Natural killer cell (primary cell): ENCODE data around the gene DHFR. TPM values are rescaled to one million over a fixed set of nuclear protein-coding genes. Genes with fewer than 3 reads are reported as not detected.
"Not testable (repeated sequence)": the region's sequence is repeated elsewhere in the genome, so short reads cannot be mapped to it uniquely, and the experiment has no call there.

ENCODE experiments used
- ATAC-seq, 3 donors: fragments of 150-1000 bp in 2 of 3; fragments of 200-7000 bp in 1 of 3; cut with Tn5 transposase; 1 replicate in 1 of 3; 2 replicates in 2 of 3; pipeline ENCODE4 v1.10.0; 2021; ENCODE audit warnings: mild to moderate bottlenecking in 2 of 3, moderate library complexity in 2 of 3
- DNase-seq, 2 donors: peaks; one replicate each; pipeline versions ENCODE4 v3.0.0 to v3.0.0-alpha.2; 2013 to 2021; ENCODE audit warnings: mixed read lengths in 1 of 2
- H3K27ac ChIP-seq: one replicate; pipeline ENCODE4 v1.5.1; 2013; ENCODE audit warnings: mild to moderate bottlenecking, low read length
- H3K27me3 ChIP-seq: one replicate; pipeline ENCODE4 v1.6.1; 2013; ENCODE audit warnings: low read length; ENCODE audit not compliant: control insufficient read depth, insufficient read depth
- H3K36me3 ChIP-seq: one replicate; pipeline ENCODE4 v1.6.1; 2013; ENCODE audit warnings: low read length; ENCODE audit not compliant: control insufficient read depth, insufficient read depth
- H3K4me1 ChIP-seq: one replicate; pipeline ENCODE4 v1.6.1; 2013; ENCODE audit warnings: low read length; ENCODE audit not compliant: control insufficient read depth, insufficient read depth
- H3K4me3 ChIP-seq: one replicate; pipeline ENCODE4 v1.5.1; 2013; ENCODE audit warnings: low read length
- H3K9me3 ChIP-seq: one replicate; pipeline ENCODE4 v1.6.1; 2013; ENCODE audit warnings: low read length; ENCODE audit not compliant: control insufficient read depth, insufficient read depth
- H3K27ac Mint-ChIP-seq, 2 donors: one replicate each; pipeline ENCODE4 v1.8.0; 2022; ENCODE audit warnings: mild to moderate bottlenecking in 2 of 2, mixed read lengths in 2 of 2, moderate library complexity in 1 of 2
- H3K27me3 Mint-ChIP-seq, 2 donors: one replicate each; pipeline ENCODE4 v1.8.0; 2022; ENCODE audit warnings: low read depth in 2 of 2, mixed read lengths in 2 of 2
- H3K36me3 Mint-ChIP-seq: one replicate; pipeline ENCODE4 v1.8.0; 2022; ENCODE audit warnings: mixed read lengths
- H3K4me1 Mint-ChIP-seq, 2 donors: one replicate each; pipeline ENCODE4 v1.8.0; 2022; ENCODE audit warnings: mixed read lengths in 2 of 2
- H3K4me3 Mint-ChIP-seq: one replicate; pipeline ENCODE4 v1.8.0; 2022; ENCODE audit warnings: mild to moderate bottlenecking, moderate library complexity, mixed read lengths
- H3K9me3 Mint-ChIP-seq, 2 donors: one replicate each; pipeline ENCODE4 v1.8.0; 2022; ENCODE audit warnings: mixed read lengths in 2 of 2
- CTCF ChIP-seq: fragments of 200-600 bp; IDR thresholded peaks from one replicate; pipeline ENCODE4 v1.8.0; 2022; ENCODE audit warnings: antibody characterized with exemption
- WGBS: methylation state at CpG from one replicate; pipeline ENCODE4 v1.1.7; 2013; ENCODE audit warnings: missing lambda C conversion rate; ENCODE audit not compliant: insufficient coverage; 5-methylcytosine and 5-hydroxymethylcytosine counted together
- intact Hi-C: fragments of 100-400 bp; cut with micrococcal nuclease; formaldehyde crosslinking; loops from one replicate; pipeline ENCODE4 v1.14.2; 2022
- total RNA-seq, 4 donors: library from RNA; stranded (reverse); fragments of 120-200 nt in 1 of 4; gene quantifications; one replicate each; pipeline versions ENCODE4 v1.2.3 to v1.2.4, GENCODE V29; 2013 to 2022

Gene DHFR
- total RNA-seq, 3 donors from 2014 or later (not counting 1 experiment from before 2014, with no cell fraction given), result 8.8 to 14.3 (median 12.0) TPM

DNA sequence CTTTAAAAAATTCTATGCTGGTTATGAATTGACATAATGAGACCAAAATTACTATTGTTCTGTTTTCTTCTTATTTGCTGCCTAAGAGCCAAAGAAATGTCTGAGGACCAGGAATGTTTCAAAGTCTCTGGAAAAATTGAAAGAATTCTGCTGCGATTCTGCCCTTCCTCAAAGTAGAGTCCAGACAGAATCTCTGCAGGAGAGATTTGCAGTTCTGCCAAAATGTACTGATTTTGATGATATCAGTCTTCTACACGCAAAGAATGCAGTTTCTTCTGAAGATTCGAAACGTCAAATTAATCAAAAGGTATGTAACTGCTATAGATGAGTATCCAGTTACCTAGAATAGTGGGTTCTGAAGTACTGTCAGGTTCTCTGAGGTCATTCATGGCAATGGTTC, 10.3 kb upstream of the DHFR start:
- no peak overlapping the region for H3K4me3 ChIP-seq
- TF ChIP-seq CTCF, result no peak
- peaks cover 3% of the 10 kb centered on the region for H3K4me1 ChIP-seq
- no peaks in the 10 kb centered on the region for H3K9me3 ChIP-seq
- H3K27me3 Mint-ChIP-seq, result no peaks in the 10 kb centered on the region
- no peak overlapping the region for H3K4me3 Mint-ChIP-seq
- ATAC-seq (no peak), DNase-seq (no peak)
- peaks cover 31% of the 10 kb centered on the region for H3K36me3 Mint-ChIP-seq
- no peak overlapping the region for H3K27ac Mint-ChIP-seq
- peaks cover 58% of the 10 kb centered on the region for H3K36me3 ChIP-seq
- no peaks in the 10 kb centered on the region for H3K27me3 ChIP-seq
- H3K27ac ChIP-seq, result no peak overlapping the region
- 99% methylated on average over 4 of the region's 4 CpGs for WGBS
- intact Hi-C loops, result no loop called here
- peaks cover 0 to 5% of the 10 kb centered on the region in 2 donors for H3K4me1 Mint-ChIP-seq
- H3K9me3 Mint-ChIP-seq, result no peaks in the 10 kb centered on the region

DNA sequence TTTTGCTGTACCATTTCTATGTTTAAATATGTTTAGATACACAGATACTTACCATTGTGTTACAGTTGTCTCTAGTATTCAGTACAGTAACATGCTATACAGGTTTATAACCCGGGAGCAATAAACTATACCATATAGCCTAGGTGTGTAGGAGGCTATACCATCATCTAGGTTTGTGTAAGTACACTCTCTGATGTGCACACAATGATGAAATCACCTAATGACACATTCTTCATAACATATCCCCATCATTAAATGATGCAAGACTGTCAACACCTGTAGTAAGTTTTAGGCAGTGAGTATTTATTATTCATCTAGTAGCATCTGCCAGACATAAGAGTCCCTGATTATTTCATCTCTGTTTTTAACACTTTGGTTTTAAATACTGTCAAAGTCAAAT, 7.3 kb upstream of the DHFR start:
- Histone ChIP-seq H3K27ac (no peak overlapping the region), H3K4me3 (no peak overlapping the region), H3K9me3 (no peaks in the 10 kb centered on the region), H3K4me1 (no peaks in the 10 kb centered on the region), H3K36me3 (peaks cover 75% of the 10 kb centered on the region), H3K27me3 (no peaks in the 10 kb centered on the region)
- no peak for TF ChIP-seq CTCF
- DNase-seq, result no peak
- no CpG with 5 or more reads among the region's 1 CpG for WGBS
- H3K27me3 Mint-ChIP-seq, result no peaks in the 10 kb centered on the region
- H3K4me1 Mint-ChIP-seq, result peaks cover 0 to 5% of the 10 kb centered on the region in 2 donors
- H3K27ac Mint-ChIP-seq, result no peak overlapping the region
- intact Hi-C loops, result no loop called here
- peaks cover 38% of the 10 kb centered on the region for H3K36me3 Mint-ChIP-seq
- no peak overlapping the region for H3K4me3 Mint-ChIP-seq
- no peak for ATAC-seq
- no peaks in the 10 kb centered on the region for H3K9me3 Mint-ChIP-seq

DNA sequence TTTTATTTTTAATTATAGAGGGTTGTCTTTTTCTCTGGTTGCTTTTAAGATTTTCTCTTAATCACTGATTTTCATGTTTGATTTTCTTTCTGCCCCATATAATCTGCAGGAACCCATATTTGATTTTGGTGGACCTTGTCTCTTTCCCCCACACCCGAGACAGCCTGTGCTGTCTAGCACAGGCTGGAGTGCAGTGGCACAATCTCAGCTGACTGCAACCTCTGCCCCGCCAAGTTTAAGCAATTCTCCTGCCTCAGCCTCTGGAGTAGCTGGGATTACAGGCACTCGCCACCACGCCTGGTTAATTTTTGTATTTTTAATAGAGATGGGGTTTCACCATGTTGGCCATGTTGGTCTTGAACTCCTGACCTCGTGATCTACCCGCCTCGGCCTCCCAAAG, 5.9 kb upstream of the DHFR start:
- Mint-ChIP-seq H3K36me3 (peaks cover 31% of the 10 kb centered on the region), H3K4me1 (peaks cover 7 to 14% of the 10 kb centered on the region in 2 donors)
- H3K27ac Mint-ChIP-seq, H3K4me3 Mint-ChIP-seq, ATAC-seq, H3K27me3 ChIP-seq, H3K27me3 Mint-ChIP-seq, H3K9me3 Mint-ChIP-seq, H3K9me3 ChIP-seq, DNase-seq, H3K27ac ChIP-seq, H3K4me1 ChIP-seq, intact Hi-C loops, H3K4me3 ChIP-seq: not testable (repeated sequence)
- peaks cover 61% of the 10 kb centered on the region for H3K36me3 ChIP-seq
- WGBS, result 96% methylated on average over 7 of the region's 7 CpGs

GRCh38 chr5:80659106-80659505, 4.3 kb upstream of the DHFR start:
- no peaks in the 10 kb centered on the region for H3K27me3 Mint-ChIP-seq
- Histone ChIP-seq H3K36me3 (peaks cover 47% of the 10 kb centered on the region), H3K27me3 (no peaks in the 10 kb centered on the region), H3K27ac (no peak overlapping the region), H3K9me3 (no peaks in the 10 kb centered on the region), H3K4me3 (no peak overlapping the region), H3K4me1 (peaks cover 9% of the 10 kb centered on the region)
- ATAC-seq (no peak), DNase-seq (no peak)
- no peaks in the 10 kb centered on the region for H3K9me3 Mint-ChIP-seq
- 97% methylated on average over 5 of the region's 5 CpGs for WGBS
- H3K4me1 Mint-ChIP-seq, result peaks cover 16 to 23% of the 10 kb centered on the region in 2 donors
- H3K4me3 Mint-ChIP-seq, result no peak overlapping the region
- no peak for TF ChIP-seq CTCF
- H3K36me3 Mint-ChIP-seq, result peaks cover 20% of the 10 kb centered on the region
- intact Hi-C loops, result no loop called here
- H3K27ac Mint-ChIP-seq, result no peak overlapping the region
